Astrocyte (in vitro differentiated cells and primary cell): ENCODE results near the gene PREX1. TPM values are rescaled to one million over a fixed set of nuclear protein-coding genes. Genes with fewer than 3 reads are reported as not detected.

Experiments
- DNase-seq: peaks from one replicate; pipeline ENCODE4 v3.0.0-alpha.2; 2010; ENCODE audit warnings: low read depth
- FAIRE-seq: peaks from 2 replicates; lab custom pipeline; 2011; peaks lifted over from hg19 to GRCh38; lab: Jason Lieb, UNC
- H2AFZ ChIP-seq: 2 replicates; pipeline ENCODE4 v1.6.0; 2012; ENCODE audit warnings: low read depth, low read length, inconsistent platforms
- H3K27ac ChIP-seq: 2 replicates; pipeline ENCODE4 v1.5.1; 2011; ENCODE audit warnings: low read depth, low read length, inconsistent platforms
- H3K27me3 ChIP-seq: 2 replicates; pipeline ENCODE4 v1.6.0; 2011; ENCODE audit warnings: low read length, inconsistent platforms; ENCODE audit not compliant: insufficient read depth
- H3K36me3 ChIP-seq: 2 replicates; pipeline ENCODE4 v1.5.1; 2011; ENCODE audit warnings: low read length, inconsistent platforms; ENCODE audit not compliant: insufficient read depth
- H3K4me1 ChIP-seq: 2 replicates; pipeline ENCODE4 v1.5.1; 2011; ENCODE audit warnings: low read length, inconsistent platforms; ENCODE audit not compliant: insufficient read depth
- H3K4me2 ChIP-seq: 2 replicates; pipeline ENCODE4 v1.6.0; 2012; ENCODE audit warnings: low read length, inconsistent platforms
- H3K4me3 ChIP-seq: 2 replicates; pipeline ENCODE4 v1.5.1; 2011; ENCODE audit warnings: low read depth, mild to moderate bottlenecking, low read length, inconsistent platforms; ENCODE audit not compliant: insufficient read depth
- H3K79me2 ChIP-seq: 2 replicates; pipeline ENCODE4 v1.6.0; 2012; ENCODE audit warnings: mild to moderate bottlenecking, low read length, inconsistent platforms; ENCODE audit not compliant: insufficient read depth
- H3K9ac ChIP-seq: 2 replicates; pipeline ENCODE4 v1.6.0; 2012; ENCODE audit warnings: mild to moderate bottlenecking, low read length, inconsistent platforms
- H3K9me3 ChIP-seq: 2 replicates; pipeline ENCODE4 v1.5.1; 2012; ENCODE audit warnings: low read depth, mild to moderate bottlenecking, low read length, inconsistent platforms; ENCODE audit not compliant: insufficient read depth
- H4K20me1 ChIP-seq: 2 replicates; pipeline ENCODE4 v1.6.0; 2012; ENCODE audit warnings: low read length, inconsistent platforms; ENCODE audit not compliant: insufficient read depth
- H3K27ac Mint-ChIP-seq: one replicate; pipeline ENCODE4 v1.8.0; 2021; ENCODE audit warnings: mild to moderate bottlenecking, mixed read lengths; ENCODE audit not compliant: unreplicated experiment
- H3K27me3 Mint-ChIP-seq: one replicate; pipeline ENCODE4 v1.8.0; 2021; ENCODE audit warnings: low read depth, mixed read lengths; ENCODE audit not compliant: unreplicated experiment
- H3K36me3 Mint-ChIP-seq: one replicate; pipeline ENCODE4 v1.8.0; 2021; ENCODE audit warnings: low read depth, mixed read lengths; ENCODE audit not compliant: unreplicated experiment
- H3K4me1 Mint-ChIP-seq: one replicate; pipeline ENCODE4 v1.8.0; 2021; ENCODE audit warnings: low read depth, mixed read lengths; ENCODE audit not compliant: unreplicated experiment
- H3K4me3 Mint-ChIP-seq: one replicate; pipeline ENCODE4 v1.8.0; 2021; ENCODE audit warnings: mild to moderate bottlenecking, moderate library complexity, mixed read lengths; ENCODE audit not compliant: unreplicated experiment
- H3K9me3 Mint-ChIP-seq: one replicate; pipeline ENCODE4 v1.8.0; 2021; ENCODE audit warnings: mild to moderate bottlenecking, mixed read lengths; ENCODE audit not compliant: unreplicated experiment
- CTCF ChIP-seq: IDR thresholded peaks from 2 replicates; pipeline ENCODE4 v1.5.1; 2011; ENCODE audit warnings: low read depth, mild to moderate bottlenecking, inconsistent platforms, low read length, moderate library complexity; ENCODE audit not compliant: insufficient read depth
- EZH2 ChIP-seq: IDR thresholded peaks from 2 replicates; pipeline ENCODE4 v1.6.1; 2012; ENCODE audit warnings: mild to moderate bottlenecking, low read length, inconsistent platforms; ENCODE audit not compliant: insufficient read depth
- total RNA-seq: library from RNA; stranded (reverse); gene quantifications from 2 replicates; pipeline ENCODE4 v1.2.1, GENCODE V29; 2021

PREX1 gene
- total RNA-seq, 1 donor from 2014 or later: 3.5 TPM

- no peak overlapping the region for H2AFZ ChIP-seq
- H3K9me3 Mint-ChIP-seq: peaks cover 2% of the 10 kb centered on the region
- no peaks in the 10 kb centered on the region for H3K4me1 Mint-ChIP-seq
- no peaks in the 10 kb centered on the region for H3K36me3 Mint-ChIP-seq
- no peaks in the 10 kb centered on the region for H3K79me2 ChIP-seq
- FAIRE-seq: no peak
- H3K9me3 ChIP-seq: no peaks in the 10 kb centered on the region
- no peak overlapping the region for H3K27ac ChIP-seq
- no peaks in the 10 kb centered on the region for H3K27me3 ChIP-seq
- H3K4me1 ChIP-seq: peaks cover 5% of the 10 kb centered on the region
- no peak for DNase-seq
- no peaks in the 10 kb centered on the region for H3K36me3 ChIP-seq
- no peak overlapping the region for H3K4me3 Mint-ChIP-seq
- no peak for TF ChIP-seq CTCF
- TF ChIP-seq EZH2: no peak
- no peak overlapping the region for H3K4me3 ChIP-seq
- H4K20me1 ChIP-seq: peaks cover 14% of the 10 kb centered on the region
- H3K4me2 ChIP-seq: no peak overlapping the region
- no peak overlapping the region for H3K27ac Mint-ChIP-seq
- H3K27me3 Mint-ChIP-seq: peaks cover 8% of the 10 kb centered on the region
- H3K9ac ChIP-seq: no peak overlapping the region
Measured at GRCh38 chr20:48716541-48716940, 111.3 kb downstream of the PREX1 start.

- Mint-ChIP-seq H3K9me3 (peaks cover 2% of the 10 kb centered on the region), H3K4me1 (no peaks in the 10 kb centered on the region), H3K4me3 (no peak overlapping the region), H3K27ac (no peak overlapping the region), H3K36me3 (no peaks in the 10 kb centered on the region), H3K27me3 (peaks cover 8% of the 10 kb centered on the region)
- Histone ChIP-seq H3K27ac (no peak overlapping the region), H3K36me3 (no peaks in the 10 kb centered on the region), H3K4me2 (no peak overlapping the region), H3K9ac (no peak overlapping the region), H3K27me3 (no peaks in the 10 kb centered on the region), H2AFZ (no peak overlapping the region), H3K4me1 (peaks cover 5% of the 10 kb centered on the region), H3K4me3 (no peak overlapping the region), H3K9me3 (no peaks in the 10 kb centered on the region), H4K20me1 (peaks cover 11% of the 10 kb centered on the region), H3K79me2 (no peaks in the 10 kb centered on the region)
- FAIRE-seq: no peak
- no peak for TF ChIP-seq EZH2
- no peak for TF ChIP-seq CTCF
- no peak for DNase-seq
Measured at GRCh38 chr20:48716086-48716485, 111.7 kb downstream of the PREX1 start.

- Histone ChIP-seq H3K36me3 (no peaks in the 10 kb centered on the region), H3K27ac (no peak overlapping the region), H3K27me3 (no peaks in the 10 kb centered on the region), H3K79me2 (no peaks in the 10 kb centered on the region), H3K9me3 (no peaks in the 10 kb centered on the region), H3K4me3 (no peak overlapping the region), H3K4me2 (no peak overlapping the region), H4K20me1 (peaks cover 5% of the 10 kb centered on the region), H2AFZ (no peak overlapping the region), H3K4me1 (no peaks in the 10 kb centered on the region), H3K9ac (no peak overlapping the region)
- H3K4me1 Mint-ChIP-seq: no peaks in the 10 kb centered on the region
- TF ChIP-seq EZH2 (no peak), CTCF (no peak)
- no peak overlapping the region for H3K4me3 Mint-ChIP-seq
- peaks cover 5% of the 10 kb centered on the region for H3K27me3 Mint-ChIP-seq
- H3K36me3 Mint-ChIP-seq: peaks cover 1% of the 10 kb centered on the region
- FAIRE-seq (no peak), DNase-seq (no peak)
- H3K27ac Mint-ChIP-seq: no peak overlapping the region
- H3K9me3 Mint-ChIP-seq: peaks cover 4% of the 10 kb centered on the region
Measured at GRCh38 chr20:48714764-48715163, 113.0 kb downstream of the PREX1 start.
